HEK293T (cell line): ENCODE measurements around the gene PPIE.
"Not testable (repeated sequence)": the region's sequence is repeated elsewhere in the genome, so short reads cannot be mapped to it uniquely, and the experiment has no call there.

Experiments used
- ARNT ChIP-seq: fragments of 450-650 bp; IDR thresholded peaks from 2 replicates; pipeline ENCODE4 v1.6.1; 2017; ENCODE audit warnings: mild to moderate bottlenecking
- ELF4 ChIP-seq: fragments of 450-650 bp; IDR thresholded peaks from 2 replicates; pipeline ENCODE4 v1.6.1; 2017; ENCODE audit warnings: antibody characterized with exemption
- FOXM1 ChIP-seq: fragments of 450-650 bp; IDR thresholded peaks from 2 replicates; pipeline ENCODE4 v1.6.1; 2017; ENCODE audit warnings: mild to moderate bottlenecking, borderline replicate concordance
- SUZ12 ChIP-seq: fragments of 450-650 bp; IDR thresholded peaks from 2 replicates; pipeline ENCODE4 v1.6.1; 2016; ENCODE audit warnings: mild to moderate bottlenecking

DNA sequence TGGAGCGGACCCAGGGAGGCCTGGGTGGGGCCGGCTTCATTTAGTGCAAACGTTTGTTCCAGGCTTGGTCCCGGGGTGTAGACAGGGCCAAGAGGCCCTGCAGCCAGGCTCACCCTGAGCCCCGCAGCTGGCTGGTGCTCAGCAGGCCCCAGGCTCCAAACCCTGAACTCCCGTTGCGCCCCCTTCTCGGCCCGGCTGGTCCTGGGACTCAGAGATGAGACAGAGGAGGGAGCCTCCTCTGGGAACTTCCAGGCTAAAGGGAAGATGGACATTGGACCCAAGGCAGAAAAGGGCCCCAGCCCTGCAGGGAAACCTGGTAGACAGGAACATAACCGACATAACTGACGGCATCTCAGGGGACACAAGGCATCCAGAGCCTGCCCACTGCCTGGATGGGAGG lies 36.5 kb downstream of the PPIE start:
- not testable (repeated sequence) for TF ChIP-seq FOXM1, ELF4, SUZ12, ARNT
